ENCODE measurements around the gene MRPS23. TPM values are rescaled to one million over a fixed set of nuclear protein-coding genes. Genes with fewer than 3 reads are reported as not detected.

Gene MRPS23
- polyA plus RNA-seq, 2 of the 4 experiments (the other 2 are of a cell fraction) = 110 to 153 TPM

DNA sequence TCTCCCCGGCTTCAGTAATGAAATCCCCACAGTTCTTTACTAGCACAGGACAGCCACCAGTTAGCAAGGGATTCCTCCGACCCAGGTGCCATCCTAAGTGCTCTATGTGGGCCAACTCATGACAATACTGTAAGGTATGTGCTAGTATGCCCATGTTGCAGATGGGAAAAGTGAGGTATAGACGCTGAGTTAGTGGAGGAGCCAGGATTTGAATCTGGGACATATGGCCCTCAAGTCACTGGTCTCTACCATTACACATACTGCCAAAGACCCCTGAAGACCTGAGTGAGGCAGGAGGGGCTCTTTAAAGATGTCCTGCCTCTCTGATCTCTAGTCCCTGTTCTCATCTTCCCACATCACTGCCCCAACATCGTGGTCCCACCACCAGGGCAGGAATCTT, 36.2 kb upstream of the MRPS23 start:
- Histone ChIP-seq H3K9me3 (no peaks in the 10 kb centered on the region), H3K4me2 (no peak overlapping the region), H3K4me3 (no peak overlapping the region), H3K27ac (peak overlapping the region in 1 of 2 experiments; percentile 46; a peak in 3 of 6 replicates), H3K4me1 (peaks cover 54% of the 10 kb centered on the region)
- 89% methylated on average over 4 of the region's 4 CpGs for WGBS (ENCODE audit: missing lambda C conversion rate)
- CTCF ChIA-PET = interaction anchor here (23.5 to 48.7 kb wide), 3 partner anchors 9 to 115 kb away, joined by 859 to 1377 read pairs (median 859); partner anchors contain the start of genes MRPS23, SRSF1 and VEZF1
- POLR2A ChIA-PET = no interaction called here
- TF ChIP-seq KDM1A (IDR thresholded peaks at IDR 0.05; ENCODE audit: low read depth) = peak; percentile 57; the same call in 1 of the 2 replicates
- TF ChIP-seq MYC (IDR thresholded peaks at IDR 0.05; ENCODE audit: borderline replicate concordance, low read length) = no peak
- TF ChIP-seq TFCP2L1 (CRISPR knock-in tag; IDR thresholded peaks at IDR 0.05) = no peak
- FAIRE-seq = no peak
- no peak for ATAC-seq
- no peak for DNase-seq (ENCODE audit: low read depth in 1 of 2, low spot score in 1 of 2)

DNA sequence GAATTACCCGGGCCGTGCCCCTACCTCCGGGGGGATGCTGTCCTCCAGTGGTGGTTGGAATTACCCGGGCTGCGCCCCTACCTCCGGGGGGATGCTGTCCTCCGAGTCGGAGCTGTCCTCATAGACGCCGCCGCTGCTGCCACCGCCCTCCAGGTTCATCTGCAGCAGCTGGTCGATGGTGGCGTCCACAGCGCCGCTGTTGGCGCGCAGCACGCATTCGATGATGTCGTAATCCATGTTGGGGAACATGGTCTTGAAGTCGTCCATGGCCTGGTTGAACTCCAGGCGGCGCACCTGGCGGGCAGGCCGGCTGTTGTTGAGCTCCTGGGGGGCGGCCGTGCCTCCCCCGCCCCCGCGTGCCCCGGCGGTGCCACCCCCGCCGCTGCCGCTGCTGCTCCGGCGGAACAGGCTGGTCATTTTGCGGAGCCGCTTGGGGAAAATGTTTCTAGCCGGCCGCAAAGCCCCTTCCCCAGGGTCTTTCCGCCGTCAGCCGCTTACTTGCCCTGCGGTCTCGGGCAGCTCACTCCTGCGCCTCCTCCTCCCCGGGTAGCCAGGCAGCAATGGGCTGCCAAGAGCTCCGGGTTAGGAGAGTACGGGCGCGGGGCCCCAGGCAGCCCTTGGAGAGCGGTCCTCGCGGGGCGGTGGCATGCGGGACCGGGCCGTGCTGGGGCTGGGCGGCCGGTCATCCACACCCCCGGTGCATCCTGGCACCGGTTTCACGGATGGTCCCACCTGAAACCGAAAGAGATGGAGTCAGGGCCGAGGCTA, 35.5 kb upstream of the MRPS23 start:
- FAIRE-seq = no peak
- POLR2A ChIA-PET = no interaction called here
- peaks cover 54% of the 10 kb centered on the region for H3K4me1 ChIP-seq

More for the DNA sequence above, 35.5 kb upstream of the MRPS23 start:
- no peak for DNase-seq (ENCODE audit: low read depth in 1 of 2, low spot score in 1 of 2)
- no peak for TF ChIP-seq ZFP36 (IDR thresholded peaks at IDR 0.05; ENCODE audit: borderline replicate concordance, partially characterized antibody)
- TF ChIP-seq ESRRA (IDR thresholded peaks at IDR 0.05; ENCODE audit: borderline replicate concordance, low read length) = no peak
- TF ChIP-seq TFCP2L1 (CRISPR knock-in tag; IDR thresholded peaks at IDR 0.05) = no peak
- TF ChIP-seq TP53 (CRISPR knock-in tag; IDR thresholded peaks at IDR 0.05) = no peak
- TF ChIP-seq, protein P1, sequence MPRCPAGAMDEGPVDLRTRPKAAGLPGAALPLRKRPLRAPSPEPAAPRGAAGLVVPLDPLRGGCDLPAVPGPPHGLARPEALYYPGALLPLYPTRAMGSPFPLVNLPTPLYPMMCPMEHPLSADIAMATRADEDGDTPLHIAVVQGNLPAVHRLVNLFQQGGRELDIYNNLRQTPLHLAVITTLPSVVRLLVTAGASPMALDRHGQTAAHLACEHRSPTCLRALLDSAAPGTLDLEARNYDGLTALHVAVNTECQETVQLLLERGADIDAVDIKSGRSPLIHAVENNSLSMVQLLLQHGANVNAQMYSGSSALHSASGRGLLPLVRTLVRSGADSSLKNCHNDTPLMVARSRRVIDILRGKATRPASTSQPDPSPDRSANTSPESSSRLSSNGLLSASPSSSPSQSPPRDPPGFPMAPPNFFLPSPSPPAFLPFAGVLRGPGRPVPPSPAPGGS (IDR thresholded peaks at IDR 0.05) = no peak
- TF ChIP-seq RAD21 (conservative IDR thresholded peaks at IDR 0.05 in 1 of 2, IDR thresholded peaks at IDR 0.05 in 1 of 2) = no peak
- no peak for TF ChIP-seq EP300 (IDR thresholded peaks at IDR 0.05)
- TF ChIP-seq HOXB13 (CRISPR knock-in tag; IDR thresholded peaks at IDR 0.05; ENCODE audit: low read depth) = no peak
- TF ChIP-seq PHF8 (IDR thresholded peaks at IDR 0.05; ENCODE audit: borderline replicate concordance, low read depth) = no peak
- no peak for TF ChIP-seq CHD2 (IDR thresholded peaks at IDR 0.05; ENCODE audit: low read length, partially characterized antibody)
- TF ChIP-seq NR3C1 (IDR thresholded peaks at IDR 0.05) = no peak
- TF ChIP-seq CHD4 (IDR thresholded peaks at IDR 0.05; ENCODE audit: borderline replicate concordance) = no peak
- TF ChIP-seq, protein P2, sequence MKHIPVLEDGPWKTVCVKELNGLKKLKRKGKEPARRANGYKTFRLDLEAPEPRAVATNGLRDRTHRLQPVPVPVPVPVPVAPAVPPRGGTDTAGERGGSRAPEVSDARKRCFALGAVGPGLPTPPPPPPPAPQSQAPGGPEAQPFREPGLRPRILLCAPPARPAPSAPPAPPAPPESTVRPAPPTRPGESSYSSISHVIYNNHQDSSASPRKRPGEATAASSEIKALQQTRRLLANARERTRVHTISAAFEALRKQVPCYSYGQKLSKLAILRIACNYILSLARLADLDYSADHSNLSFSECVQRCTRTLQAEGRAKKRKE (CRISPR knock-in tag; IDR thresholded peaks at IDR 0.05; ENCODE audit: low read depth) = no peak
- TF ChIP-seq GATA3 (IDR thresholded peaks at IDR 0.05; ENCODE audit: borderline replicate concordance) = no peak
- TF ChIP-seq RCOR1 (IDR thresholded peaks at IDR 0.05; ENCODE audit: low read depth, low read length) = no peak
- no peak for TF ChIP-seq HOXA7 (CRISPR knock-in tag; IDR thresholded peaks at IDR 0.05)
- no peak for TF ChIP-seq JUNB (IDR thresholded peaks at IDR 0.05)
- TF ChIP-seq, protein P3, sequence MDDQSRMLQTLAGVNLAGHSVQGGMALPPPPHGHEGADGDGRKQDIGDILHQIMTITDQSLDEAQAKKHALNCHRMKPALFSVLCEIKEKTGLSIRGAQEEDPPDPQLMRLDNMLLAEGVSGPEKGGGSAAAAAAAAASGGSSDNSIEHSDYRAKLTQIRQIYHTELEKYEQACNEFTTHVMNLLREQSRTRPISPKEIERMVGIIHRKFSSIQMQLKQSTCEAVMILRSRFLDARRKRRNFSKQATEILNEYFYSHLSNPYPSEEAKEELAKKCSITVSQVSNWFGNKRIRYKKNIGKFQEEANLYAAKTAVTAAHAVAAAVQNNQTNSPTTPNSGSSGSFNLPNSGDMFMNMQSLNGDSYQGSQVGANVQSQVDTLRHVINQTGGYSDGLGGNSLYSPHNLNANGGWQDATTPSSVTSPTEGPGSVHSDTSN (IDR thresholded peaks at IDR 0.05) = no peak
- TF ChIP-seq, protein P4, sequence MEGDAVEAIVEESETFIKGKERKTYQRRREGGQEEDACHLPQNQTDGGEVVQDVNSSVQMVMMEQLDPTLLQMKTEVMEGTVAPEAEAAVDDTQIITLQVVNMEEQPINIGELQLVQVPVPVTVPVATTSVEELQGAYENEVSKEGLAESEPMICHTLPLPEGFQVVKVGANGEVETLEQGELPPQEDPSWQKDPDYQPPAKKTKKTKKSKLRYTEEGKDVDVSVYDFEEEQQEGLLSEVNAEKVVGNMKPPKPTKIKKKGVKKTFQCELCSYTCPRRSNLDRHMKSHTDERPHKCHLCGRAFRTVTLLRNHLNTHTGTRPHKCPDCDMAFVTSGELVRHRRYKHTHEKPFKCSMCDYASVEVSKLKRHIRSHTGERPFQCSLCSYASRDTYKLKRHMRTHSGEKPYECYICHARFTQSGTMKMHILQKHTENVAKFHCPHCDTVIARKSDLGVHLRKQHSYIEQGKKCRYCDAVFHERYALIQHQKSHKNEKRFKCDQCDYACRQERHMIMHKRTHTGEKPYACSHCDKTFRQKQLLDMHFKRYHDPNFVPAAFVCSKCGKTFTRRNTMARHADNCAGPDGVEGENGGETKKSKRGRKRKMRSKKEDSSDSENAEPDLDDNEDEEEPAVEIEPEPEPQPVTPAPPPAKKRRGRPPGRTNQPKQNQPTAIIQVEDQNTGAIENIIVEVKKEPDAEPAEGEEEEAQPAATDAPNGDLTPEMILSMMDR (IDR thresholded peaks at IDR 0.05) = no peak
- no peak for TF ChIP-seq BHLHE40 (IDR thresholded peaks at IDR 0.05; ENCODE audit: low read depth, low read length)
- Histone ChIP-seq H3K27ac (peak overlapping the region in 1 of 2 experiments; percentile 46; a peak in 3 of 6 replicates), H3K9me3 (no peaks in the 10 kb centered on the region), H3K4me3 (no peak overlapping the region), H3K4me2 (no peak overlapping the region)
- ATAC-seq = no peak
- 93% methylated on average over 55 of the region's 67 CpGs for WGBS (ENCODE audit: missing lambda C conversion rate)
- CTCF ChIA-PET = interaction anchor here (1.1 to 48.7 kb wide), 5 partner anchors 10 to 116 kb away, joined by 3 to 1377 read pairs (median 859); partner anchors contain the start of genes MRPS23, SRSF1 and VEZF1

All from A549 (cell line).